ENCODE measurements around the gene WWOX.

DNA sequence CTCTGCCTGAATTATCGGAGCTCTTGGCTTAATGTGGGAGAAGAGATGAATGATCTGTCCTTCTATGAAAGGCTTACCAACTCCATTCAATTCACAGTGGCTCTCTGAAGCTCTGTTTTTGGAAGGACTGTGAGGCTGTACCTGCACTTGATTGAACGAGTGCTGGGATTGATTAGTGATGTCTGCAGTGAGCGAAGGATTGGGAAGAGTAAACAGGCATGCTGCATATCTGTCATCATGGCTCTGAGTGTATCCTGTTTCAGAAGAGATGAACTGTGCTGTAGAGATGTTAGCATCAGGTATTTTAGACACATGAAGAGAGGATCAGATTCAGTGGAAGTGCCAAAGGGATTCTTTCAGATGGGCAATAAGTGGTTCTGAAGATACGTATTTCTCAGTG is 937.1 kb downstream of the WWOX start:
- TF ChIP-seq, protein P1, sequence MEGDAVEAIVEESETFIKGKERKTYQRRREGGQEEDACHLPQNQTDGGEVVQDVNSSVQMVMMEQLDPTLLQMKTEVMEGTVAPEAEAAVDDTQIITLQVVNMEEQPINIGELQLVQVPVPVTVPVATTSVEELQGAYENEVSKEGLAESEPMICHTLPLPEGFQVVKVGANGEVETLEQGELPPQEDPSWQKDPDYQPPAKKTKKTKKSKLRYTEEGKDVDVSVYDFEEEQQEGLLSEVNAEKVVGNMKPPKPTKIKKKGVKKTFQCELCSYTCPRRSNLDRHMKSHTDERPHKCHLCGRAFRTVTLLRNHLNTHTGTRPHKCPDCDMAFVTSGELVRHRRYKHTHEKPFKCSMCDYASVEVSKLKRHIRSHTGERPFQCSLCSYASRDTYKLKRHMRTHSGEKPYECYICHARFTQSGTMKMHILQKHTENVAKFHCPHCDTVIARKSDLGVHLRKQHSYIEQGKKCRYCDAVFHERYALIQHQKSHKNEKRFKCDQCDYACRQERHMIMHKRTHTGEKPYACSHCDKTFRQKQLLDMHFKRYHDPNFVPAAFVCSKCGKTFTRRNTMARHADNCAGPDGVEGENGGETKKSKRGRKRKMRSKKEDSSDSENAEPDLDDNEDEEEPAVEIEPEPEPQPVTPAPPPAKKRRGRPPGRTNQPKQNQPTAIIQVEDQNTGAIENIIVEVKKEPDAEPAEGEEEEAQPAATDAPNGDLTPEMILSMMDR (conservative IDR thresholded peaks at IDR 0.05 in 1 of 2, IDR thresholded peaks at IDR 0.05 in 1 of 2; ENCODE audit: extremely low read depth in 1 of 2, insufficient read depth in 1 of 2, low read depth in 1 of 2, low read length in 2 of 2): no peak
- TF ChIP-seq EZH2 (IDR thresholded peaks at IDR 0.05; ENCODE audit: borderline replicate concordance, low read length): no peak

Measured in mammary epithelial cell (primary cell).